BJ (cell line): ENCODE data around the gene SBF2. TPM values are rescaled to one million over a fixed set of nuclear protein-coding genes. Genes with fewer than 3 reads are reported as not detected.
A peak's percentile ranks its signal among the peaks of the same experiment; 100 is the strongest.

Experiments used
- CTCF ChIA-PET: fragments of 350-600 bp; formaldehyde crosslinking; extraction: SDS; loops from one replicate; lab custom pipeline; 2021; ENCODE audit warnings: antibody characterized with exemption, inconsistent platforms; lab: Yijun Ruan, JAX
- POLR2A ChIA-PET: fragments of 300-600 bp; sonication (Branson Sonifier 250); formaldehyde crosslinking; extraction: SDS; loops from one replicate; lab custom pipeline; 2021; ENCODE audit warnings: antibody characterized with exemption; lab: Charles Lee
- DNase-seq: peaks from one replicate; pipeline ENCODE4 v3.0.0-alpha.2; 2011; ENCODE audit warnings: low read depth
- H3K27me3 ChIP-seq: 2 replicates; pipeline ENCODE4 v1.6.0; 2011; ENCODE audit warnings: low read length; ENCODE audit not compliant: control insufficient read depth, insufficient read depth
- H3K36me3 ChIP-seq: 2 replicates; pipeline ENCODE4 v1.5.1; 2011; ENCODE audit warnings: low read length; ENCODE audit not compliant: control insufficient read depth, insufficient read depth
- H3K4me3 ChIP-seq: 2 replicates; pipeline ENCODE4 v1.5.1; 2011; ENCODE audit warnings: low read depth, mild to moderate bottlenecking, control low read depth, low read length
- CTCF ChIP-seq: IDR thresholded peaks from 2 replicates; pipeline ENCODE4 v1.5.1; 2011; ENCODE audit warnings: low read depth, mild to moderate bottlenecking, control low read depth, inconsistent platforms, low read length, moderate library complexity; ENCODE audit not compliant: insufficient read depth
- polyA plus RNA-seq: library from polyadenylated mRNA; depleted of rRNA; stranded (reverse); fragments of >200 nt; gene quantifications from 2 replicates; pipeline ENCODE4 v1.2.3, GENCODE V29; 2011

Gene SBF2
- polyA plus RNA-seq, 1 experiment, result 33.8 TPM

- ChIA-PET CTCF (interaction anchor here (0.7 to 3.6 kb wide), 24 partner anchors 9 to 691 kb away, joined by 3 to 27 read pairs (median 4); no protein-coding TSS in a partner anchor), POLR2A (interaction anchor here (0.6 to 2.5 kb wide), 33 partner anchors 10 to 1871 kb away, joined by 3 to 17 read pairs (median 5); no protein-coding TSS in a partner anchor)
- Histone ChIP-seq H3K27me3 (no peaks in the 10 kb centered on the region), H3K4me3 (peak within 1 kb of the TSS; percentile 94), H3K36me3 (peaks cover 24% of the 10 kb centered on the region)
- peak; percentile 71 for DNase-seq
- TF ChIP-seq CTCF, result peak; percentile 62
Measured at GRCh38 chr11:10304495-10305261, 10.7 kb upstream of the SBF2 start, which contains the start of gene ADM. TSS of gene ADM (plus strand) at chr11:10305073. CDS start at chr11:10305701, 628 bp downstream.

- TF ChIP-seq CTCF, result no peak
- no peaks in the 10 kb centered on the region for H3K27me3 ChIP-seq
- peak overlapping the region; percentile 94 for H3K4me3 ChIP-seq
- ChIA-PET POLR2A (interaction anchor here (0.5 to 2.5 kb wide), 11 partner anchors 11 to 544 kb away, joined by 3 to 17 read pairs (median 4); partner anchors contain the start of gene CTR9), CTCF (interaction anchor here (0.7 to 3.6 kb wide), 26 partner anchors 8 to 690 kb away, joined by 3 to 27 read pairs (median 4); no protein-coding TSS in a partner anchor)
- DNase-seq, result no peak
- H3K36me3 ChIP-seq, result peaks cover 24% of the 10 kb centered on the region
Measured at GRCh38 chr11:10303558-10304363, 9.7 kb upstream of the SBF2 start.

GRCh38 chr11:10302744-10303557 is 8.9 kb upstream of the SBF2 start:
- H3K36me3 ChIP-seq, result peaks cover 24% of the 10 kb centered on the region
- peak overlapping the region; percentile 94 for H3K4me3 ChIP-seq
- ChIA-PET CTCF (interaction anchor here (0.7 to 3.0 kb wide), 16 partner anchors 14 to 690 kb away, joined by 3 to 18 read pairs (median 4); no protein-coding TSS in a partner anchor), POLR2A (interaction anchor here (0.5 to 1.2 kb wide), 6 partner anchors 21 to 543 kb away, joined by 3 to 7 read pairs (median 3); partner anchors contain the start of gene CTR9)
- TF ChIP-seq CTCF, result no peak
- H3K27me3 ChIP-seq, result no peaks in the 10 kb centered on the region
- no peak for DNase-seq

GRCh38 chr11:10302359-10302743 is 8.3 kb upstream of the SBF2 start:
- peaks cover 21% of the 10 kb centered on the region for H3K36me3 ChIP-seq
- CTCF ChIA-PET, result interaction anchor here (0.7 to 3.0 kb wide), 11 partner anchors 20 to 689 kb away, joined by 3 to 9 read pairs (median 4); no protein-coding TSS in a partner anchor
- TF ChIP-seq CTCF, result no peak
- no peaks in the 10 kb centered on the region for H3K27me3 ChIP-seq
- no peak for DNase-seq
- H3K4me3 ChIP-seq, result peak overlapping the region; percentile 94
- POLR2A ChIA-PET, result interaction anchor here (0.6 to 1.2 kb wide), 3 partner anchors 38 to 543 kb away, joined by 3 to 7 read pairs (median 3); no protein-coding TSS in a partner anchor
